ENCODE measurements around the gene DIS3.
"Not testable (repeated sequence)": the region's sequence is repeated elsewhere in the genome, so short reads cannot be mapped to it uniquely, and the experiment has no call there.

Gene DIS3

DNA sequence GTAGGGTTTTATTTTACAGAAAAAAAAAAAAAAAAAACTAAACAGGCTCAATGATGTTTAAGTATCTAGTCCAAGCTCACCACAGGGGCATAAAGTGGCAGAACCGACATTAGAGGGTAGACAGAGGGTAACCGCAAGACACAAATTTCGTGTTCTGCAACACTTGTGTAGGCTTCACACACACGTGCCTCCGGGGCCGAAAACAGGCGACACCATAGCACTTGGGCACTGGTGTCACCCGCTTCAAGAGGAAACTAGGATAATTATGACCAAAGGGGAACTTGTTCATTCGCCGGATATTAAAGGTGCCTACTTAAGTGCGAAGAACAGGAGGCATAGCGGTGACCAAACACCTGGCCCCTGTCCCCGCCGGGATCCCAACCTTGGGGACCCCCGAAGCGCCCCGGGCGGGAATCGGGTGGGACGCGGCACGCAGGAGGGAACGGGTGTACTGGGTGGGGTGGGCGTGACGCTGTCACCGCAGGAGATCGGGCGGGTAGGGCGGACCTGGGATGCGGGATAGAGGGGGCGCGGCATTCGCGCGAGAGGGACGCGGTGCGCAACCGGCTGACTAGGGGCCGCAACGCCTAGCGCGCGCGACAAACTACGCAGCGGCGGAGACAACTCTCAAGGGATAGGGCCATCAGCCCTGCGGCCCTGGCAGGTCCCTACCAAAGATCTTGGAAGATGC lies 54.8 kb downstream of the DIS3 start (continued):
- TF ChIP-seq KLF1 (tag by site-specific recombination; IDR thresholded peaks at IDR 0.05) (peak; percentile 97), ZNF585B (tag by site-specific recombination; IDR thresholded peaks at IDR 0.05) (0 out of 2 replicates have a peak, but pooled peaks have one; percentile 15), WT1 (tag by site-specific recombination; IDR thresholded peaks at IDR 0.05) (peak; percentile 22; the same call in 1 of the 2 replicates)

DNA sequence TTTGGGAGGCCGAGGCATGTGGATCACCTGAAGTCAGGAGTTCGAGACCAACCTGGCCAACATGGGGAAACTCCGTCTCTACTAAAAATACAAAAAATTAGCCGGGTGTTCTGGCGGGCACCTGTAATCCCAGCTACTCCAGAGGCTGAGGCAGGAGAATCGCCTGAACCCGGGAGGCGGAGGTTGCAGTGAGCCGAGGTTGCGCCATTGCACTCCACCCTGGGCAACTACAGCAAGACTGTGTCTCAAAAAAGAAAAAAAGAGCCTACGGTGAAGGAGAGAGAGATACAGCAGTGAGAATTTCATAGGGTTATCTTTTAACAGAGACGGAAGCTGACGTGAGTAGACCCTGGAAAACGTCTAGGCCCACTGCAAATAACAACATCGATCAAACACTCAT lies 55.5 kb downstream of the DIS3 start:
- CTCF ChIA-PET, result interaction anchor here (0.6 to 0.7 kb wide), 2 partner anchors 167 to 187 kb away, joined by 3 read pairs; no protein-coding TSS in a partner anchor
- POLR2A ChIA-PET, result not testable (repeated sequence)

GRCh38 chr13:72716776-72717175 lies 64.9 kb downstream of the DIS3 start:
- Histone ChIP-seq H3K4me3 (ENCODE audit: low read depth, low read length) (no peak overlapping the region), H3K4me1 (ENCODE audit: control insufficient read depth, insufficient read depth, low read length) (no peaks in the 10 kb centered on the region), H3K27ac (ENCODE audit: extremely low read depth, low read depth, low read length) (no peak overlapping the region), H3K36me3 (ENCODE audit: control insufficient read depth in 2 of 2, insufficient read depth in 1 of 2, low read length in 2 of 2) (peaks cover 6 to 74% of the 10 kb centered on the region in 2 experiments; a peak in 2 of 3 replicates), H3K9me3 (ENCODE audit: control insufficient read depth, insufficient read depth, low read depth, low read length) (no peaks in the 10 kb centered on the region)
- POLR2A ChIA-PET, result no interaction called here
- TF ChIP-seq, protein P1, sequence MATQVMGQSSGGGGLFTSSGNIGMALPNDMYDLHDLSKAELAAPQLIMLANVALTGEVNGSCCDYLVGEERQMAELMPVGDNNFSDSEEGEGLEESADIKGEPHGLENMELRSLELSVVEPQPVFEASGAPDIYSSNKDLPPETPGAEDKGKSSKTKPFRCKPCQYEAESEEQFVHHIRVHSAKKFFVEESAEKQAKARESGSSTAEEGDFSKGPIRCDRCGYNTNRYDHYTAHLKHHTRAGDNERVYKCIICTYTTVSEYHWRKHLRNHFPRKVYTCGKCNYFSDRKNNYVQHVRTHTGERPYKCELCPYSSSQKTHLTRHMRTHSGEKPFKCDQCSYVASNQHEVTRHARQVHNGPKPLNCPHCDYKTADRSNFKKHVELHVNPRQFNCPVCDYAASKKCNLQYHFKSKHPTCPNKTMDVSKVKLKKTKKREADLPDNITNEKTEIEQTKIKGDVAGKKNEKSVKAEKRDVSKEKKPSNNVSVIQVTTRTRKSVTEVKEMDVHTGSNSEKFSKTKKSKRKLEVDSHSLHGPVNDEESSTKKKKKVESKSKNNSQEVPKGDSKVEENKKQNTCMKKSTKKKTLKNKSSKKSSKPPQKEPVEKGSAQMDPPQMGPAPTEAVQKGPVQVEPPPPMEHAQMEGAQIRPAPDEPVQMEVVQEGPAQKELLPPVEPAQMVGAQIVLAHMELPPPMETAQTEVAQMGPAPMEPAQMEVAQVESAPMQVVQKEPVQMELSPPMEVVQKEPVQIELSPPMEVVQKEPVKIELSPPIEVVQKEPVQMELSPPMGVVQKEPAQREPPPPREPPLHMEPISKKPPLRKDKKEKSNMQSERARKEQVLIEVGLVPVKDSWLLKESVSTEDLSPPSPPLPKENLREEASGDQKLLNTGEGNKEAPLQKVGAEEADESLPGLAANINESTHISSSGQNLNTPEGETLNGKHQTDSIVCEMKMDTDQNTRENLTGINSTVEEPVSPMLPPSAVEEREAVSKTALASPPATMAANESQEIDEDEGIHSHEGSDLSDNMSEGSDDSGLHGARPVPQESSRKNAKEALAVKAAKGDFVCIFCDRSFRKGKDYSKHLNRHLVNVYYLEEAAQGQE (tag by site-specific recombination; IDR thresholded peaks at IDR 0.05), result no peak
- TF ChIP-seq ZNF488 (tag by site-specific recombination; IDR thresholded peaks at IDR 0.05), result no peak
- no peak for TF ChIP-seq RBAK (tag by site-specific recombination; IDR thresholded peaks at IDR 0.05)
- no peak for TF ChIP-seq KLF8 (tag by site-specific recombination; IDR thresholded peaks at IDR 0.05)
- TF ChIP-seq ZBTB17 (tag by site-specific recombination; IDR thresholded peaks at IDR 0.05), result no peak
- TF ChIP-seq ZNF585B (tag by site-specific recombination; IDR thresholded peaks at IDR 0.05), result no peak
- no peak for TF ChIP-seq ZNF341 (tag by site-specific recombination; IDR thresholded peaks at IDR 0.05; ENCODE audit: low read depth)
- TF ChIP-seq ZNF624 (tag by site-specific recombination; IDR thresholded peaks at IDR 0.05), result no peak
- no peak for TF ChIP-seq ZBTB7A (tag by site-specific recombination; IDR thresholded peaks at IDR 0.05; ENCODE audit: low read depth)
- no peak for TF ChIP-seq ZNF529 (tag by site-specific recombination; IDR thresholded peaks at IDR 0.05; ENCODE audit: insufficient replicate concordance)
- TF ChIP-seq ZNF518A (tag by site-specific recombination; conservative IDR thresholded peaks at IDR 0.05; ENCODE audit: low read depth), result no peak
- TF ChIP-seq YY2 (tag by site-specific recombination; IDR thresholded peaks at IDR 0.05), result no peak
- no peak for TF ChIP-seq ZNF621 (tag by site-specific recombination; IDR thresholded peaks at IDR 0.05)
- TF ChIP-seq ZNF157 (tag by site-specific recombination; IDR thresholded peaks at IDR 0.05), result no peak
- CTCF ChIA-PET, result interaction anchor here (0.7 kb wide), 1 partner anchor 81 kb away, joined by 3 read pairs; no protein-coding TSS in a partner anchor

More for the DNA sequence above, 55.5 kb downstream of the DIS3 start:
- H3K27ac ChIP-seq (ENCODE audit: extremely low read depth, low read depth, low read length); H3K4me1 ChIP-seq (ENCODE audit: control insufficient read depth, insufficient read depth, low read length); H3K9me3 ChIP-seq (ENCODE audit: control insufficient read depth, insufficient read depth, low read depth, low read length); H3K4me3 ChIP-seq (ENCODE audit: low read depth, low read length): not testable (repeated sequence)
- peaks cover 0 to 55% of the 10 kb centered on the region in 2 experiments; a peak in 1 of 3 replicates for H3K36me3 ChIP-seq (ENCODE audit: control insufficient read depth in 2 of 2, insufficient read depth in 1 of 2, low read length in 2 of 2)
